ENCODE data around the gene DST. TPM values are rescaled to one million over a fixed set of nuclear protein-coding genes. Genes with fewer than 3 reads are reported as not detected.

The DST gene
- polyA plus RNA-seq, 6 donors from 2014 or later, result 0.24 TPM; not detected in 5

GRCh38 chr6:56474532-56474931 is 168.2 kb downstream of the DST start:
- Mint-ChIP-seq H3K4me1 (no peaks in the 10 kb centered on the region), H3K27ac (no peak overlapping the region), H3K9me3 (peaks cover 0 to 16% (median 4%) of the 10 kb centered on the region in 7 donors), H3K4me3 (no peak overlapping the region), H3K36me3 (no peaks in the 10 kb centered on the region), H3K27me3 (no peaks in the 10 kb centered on the region)
- DNase-seq (no peak), ATAC-seq (ENCODE audit: low read depth in 2 of 2) (no peak)

DNA sequence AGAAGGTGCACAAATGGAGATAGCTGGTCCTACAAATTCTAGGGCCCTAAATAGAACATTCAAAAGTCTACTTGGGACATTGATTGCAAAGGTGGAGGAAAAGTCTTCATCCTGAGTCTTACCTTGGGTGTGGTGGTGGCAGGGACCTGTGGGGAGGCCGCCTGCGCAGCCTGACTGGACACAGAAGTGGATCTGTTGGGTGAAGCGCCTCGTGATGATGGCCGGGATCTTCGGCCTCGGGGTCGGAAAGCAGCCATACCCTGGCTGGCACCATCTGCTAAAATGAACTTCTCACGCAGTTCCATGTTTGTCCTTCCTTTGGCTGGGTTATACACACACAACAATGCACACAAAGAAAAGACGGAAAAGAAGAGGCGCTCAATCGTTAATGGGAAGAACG is 179.2 kb downstream of the DST start:
- H3K36me3 Mint-ChIP-seq, result no peaks in the 10 kb centered on the region

GRCh38 chr6:56459030-56459805 is 183.5 kb downstream of the DST start:
- no peak for ATAC-seq (ENCODE audit: low read depth in 2 of 2)

More for the DNA sequence above, 179.2 kb downstream of the DST start:
- Mint-ChIP-seq H3K27me3 (no peaks in the 10 kb centered on the region), H3K4me3 (no peak overlapping the region), H3K4me1 (no peaks in the 10 kb centered on the region), H3K27ac (no peak overlapping the region), H3K9me3 (no peaks in the 10 kb centered on the region)
- DNase-seq (no peak), ATAC-seq (ENCODE audit: low read depth in 2 of 2) (no peak)

GRCh38 chr6:56458324-56458884 is 184.3 kb downstream of the DST start:
- no peaks in the 10 kb centered on the region for H3K4me1 Mint-ChIP-seq
- H3K27ac Mint-ChIP-seq, result no peak overlapping the region
- no peaks in the 10 kb centered on the region for H3K9me3 Mint-ChIP-seq
- ATAC-seq (ENCODE audit: low read depth in 2 of 2) (no peak), DNase-seq (no peak)
- H3K27me3 Mint-ChIP-seq, result no peaks in the 10 kb centered on the region
- H3K4me3 Mint-ChIP-seq, result no peak overlapping the region
- no peaks in the 10 kb centered on the region for H3K36me3 Mint-ChIP-seq

More at GRCh38 chr6:56459030-56459805, 183.5 kb downstream of the DST start:
- DNase-seq, result no peak
- Mint-ChIP-seq H3K4me3 (peak overlapping the region in 1 of 8 donors; percentile 31), H3K27me3 (no peaks in the 10 kb centered on the region), H3K4me1 (no peaks in the 10 kb centered on the region), H3K9me3 (no peaks in the 10 kb centered on the region), H3K36me3 (no peaks in the 10 kb centered on the region), H3K27ac (no peak overlapping the region)

DNA sequence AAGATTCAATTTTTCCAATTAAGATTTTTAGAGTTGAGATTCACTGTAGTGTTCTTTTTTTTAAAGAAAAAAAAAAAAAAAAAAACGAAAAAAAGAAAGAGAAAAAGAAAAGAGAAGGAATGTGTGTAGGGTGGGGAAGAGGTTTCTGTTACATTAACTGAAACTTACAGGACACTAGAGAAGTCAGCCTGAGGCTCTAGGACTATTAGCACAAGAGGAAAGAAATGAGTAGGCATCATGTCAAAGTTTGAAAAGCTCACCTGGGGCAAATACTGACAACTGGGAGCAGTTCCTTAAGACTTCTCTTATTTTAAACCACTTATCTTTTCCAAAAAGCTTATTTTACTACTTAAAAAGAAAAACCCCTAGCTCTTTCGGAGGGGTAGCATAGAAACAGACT is 185.9 kb downstream of the DST start:
- DNase-seq (no peak), ATAC-seq (ENCODE audit: low read depth in 2 of 2) (no peak)
- H3K36me3 Mint-ChIP-seq, result no peaks in the 10 kb centered on the region
- no peak overlapping the region for H3K27ac Mint-ChIP-seq
- H3K9me3 Mint-ChIP-seq, result no peaks in the 10 kb centered on the region
- no peaks in the 10 kb centered on the region for H3K27me3 Mint-ChIP-seq
- H3K4me1 Mint-ChIP-seq, result no peaks in the 10 kb centered on the region
- H3K4me3 Mint-ChIP-seq, result no peak overlapping the region

DNA sequence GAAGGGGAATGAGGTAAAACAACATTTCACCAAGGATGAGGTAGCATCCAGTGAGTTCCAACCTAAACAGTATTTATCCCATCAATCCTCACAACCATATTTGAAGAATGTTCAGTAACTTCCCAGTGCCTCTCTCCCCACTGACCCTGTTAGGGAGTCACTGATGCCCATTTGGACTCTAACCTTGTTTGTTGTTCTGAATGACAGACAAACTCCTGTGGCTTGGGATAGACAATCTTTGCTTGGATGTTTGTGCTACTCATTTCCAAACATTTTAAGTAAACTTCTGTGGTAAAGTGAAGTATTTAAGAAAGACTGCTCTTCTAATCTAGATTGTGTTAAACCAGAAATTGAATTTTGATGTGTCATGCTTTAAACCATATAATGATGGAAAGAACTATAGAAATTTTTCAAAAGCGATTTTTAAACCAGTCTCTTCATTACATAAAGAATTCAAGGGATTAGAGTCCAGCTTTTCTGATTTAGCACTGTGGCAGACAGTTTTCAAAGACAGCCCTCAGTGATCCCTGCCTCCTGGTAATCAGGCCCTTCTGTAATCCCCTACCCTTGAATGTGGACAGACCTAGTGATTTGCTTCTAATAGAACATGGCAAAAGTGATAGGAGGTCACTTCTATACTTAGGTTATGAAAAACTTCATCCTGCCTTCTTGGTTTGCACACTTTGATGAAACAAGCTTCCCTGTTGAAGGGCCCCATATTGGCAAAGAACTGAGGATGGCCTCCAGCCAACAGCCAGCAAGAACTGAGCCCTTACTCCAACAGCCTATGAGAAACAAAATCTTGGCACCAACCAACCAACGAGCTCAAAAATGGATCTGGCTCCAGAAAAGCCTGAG is 191.6 kb downstream of the DST start:
- H3K27ac Mint-ChIP-seq, result no peak overlapping the region
- H3K9me3 Mint-ChIP-seq, result no peaks in the 10 kb centered on the region
- no peak for ATAC-seq (ENCODE audit: low read depth in 2 of 2)
- H3K27me3 Mint-ChIP-seq, result no peaks in the 10 kb centered on the region
- no peak overlapping the region for H3K4me3 Mint-ChIP-seq
- DNase-seq, result no peak
- H3K36me3 Mint-ChIP-seq, result no peaks in the 10 kb centered on the region
- no peaks in the 10 kb centered on the region for H3K4me1 Mint-ChIP-seq

GRCh38 chr6:56450376-56450775 is 192.3 kb downstream of the DST start:
- H3K27me3 Mint-ChIP-seq, result no peaks in the 10 kb centered on the region
- no peaks in the 10 kb centered on the region for H3K36me3 Mint-ChIP-seq
- ATAC-seq (ENCODE audit: low read depth in 2 of 2) (no peak), DNase-seq (no peak)
- no peaks in the 10 kb centered on the region for H3K9me3 Mint-ChIP-seq
- no peaks in the 10 kb centered on the region for H3K4me1 Mint-ChIP-seq
- H3K4me3 Mint-ChIP-seq, result no peak overlapping the region
- no peak overlapping the region for H3K27ac Mint-ChIP-seq

GRCh38 chr6:56448046-56448445 is 194.6 kb downstream of the DST start:
- no peaks in the 10 kb centered on the region for H3K4me1 Mint-ChIP-seq
- no peaks in the 10 kb centered on the region for H3K36me3 Mint-ChIP-seq
- no peak overlapping the region for H3K4me3 Mint-ChIP-seq
- no peak for DNase-seq
- peaks cover 0 to 7% (median 0%) of the 10 kb centered on the region in 7 donors for H3K9me3 Mint-ChIP-seq
- ATAC-seq (ENCODE audit: low read depth in 2 of 2), result no peak
- no peaks in the 10 kb centered on the region for H3K27me3 Mint-ChIP-seq
- H3K27ac Mint-ChIP-seq, result no peak overlapping the region

GRCh38 chr6:56445818-56446217 is 196.9 kb downstream of the DST start:
- no peak overlapping the region for H3K27ac Mint-ChIP-seq
- peaks cover 0 to 7% (median 0%) of the 10 kb centered on the region in 7 donors for H3K9me3 Mint-ChIP-seq
- no peak overlapping the region for H3K4me3 Mint-ChIP-seq
- H3K36me3 Mint-ChIP-seq, result no peaks in the 10 kb centered on the region
- ATAC-seq (ENCODE audit: low read depth in 2 of 2), result no peak
- no peaks in the 10 kb centered on the region for H3K4me1 Mint-ChIP-seq
- no peaks in the 10 kb centered on the region for H3K27me3 Mint-ChIP-seq
- no peak for DNase-seq

- Mint-ChIP-seq H3K27ac (no peak overlapping the region), H3K4me1 (no peaks in the 10 kb centered on the region), H3K9me3 (peaks cover 0 to 8% (median 2%) of the 10 kb centered on the region in 7 donors), H3K4me3 (no peak overlapping the region), H3K36me3 (no peaks in the 10 kb centered on the region), H3K27me3 (no peaks in the 10 kb centered on the region)
- ATAC-seq (ENCODE audit: low read depth in 2 of 2), result no peak
- no peak for DNase-seq
Observed at GRCh38 chr6:56444855-56445254, 197.8 kb downstream of the DST start.

GRCh38 chr6:56440551-56440981 is 202.1 kb downstream of the DST start:
- H3K4me1 Mint-ChIP-seq, result no peaks in the 10 kb centered on the region
- H3K4me3 Mint-ChIP-seq, result no peak overlapping the region
- H3K36me3 Mint-ChIP-seq, result no peaks in the 10 kb centered on the region
- H3K9me3 Mint-ChIP-seq, result peaks cover 0 to 17% (median 5%) of the 10 kb centered on the region in 7 donors
- ATAC-seq (ENCODE audit: low read depth in 2 of 2) (no peak), DNase-seq (no peak)
- H3K27me3 Mint-ChIP-seq, result peaks cover 0 to 11% (median 7%) of the 10 kb centered on the region in 3 donors
- no peak overlapping the region for H3K27ac Mint-ChIP-seq

DNA sequence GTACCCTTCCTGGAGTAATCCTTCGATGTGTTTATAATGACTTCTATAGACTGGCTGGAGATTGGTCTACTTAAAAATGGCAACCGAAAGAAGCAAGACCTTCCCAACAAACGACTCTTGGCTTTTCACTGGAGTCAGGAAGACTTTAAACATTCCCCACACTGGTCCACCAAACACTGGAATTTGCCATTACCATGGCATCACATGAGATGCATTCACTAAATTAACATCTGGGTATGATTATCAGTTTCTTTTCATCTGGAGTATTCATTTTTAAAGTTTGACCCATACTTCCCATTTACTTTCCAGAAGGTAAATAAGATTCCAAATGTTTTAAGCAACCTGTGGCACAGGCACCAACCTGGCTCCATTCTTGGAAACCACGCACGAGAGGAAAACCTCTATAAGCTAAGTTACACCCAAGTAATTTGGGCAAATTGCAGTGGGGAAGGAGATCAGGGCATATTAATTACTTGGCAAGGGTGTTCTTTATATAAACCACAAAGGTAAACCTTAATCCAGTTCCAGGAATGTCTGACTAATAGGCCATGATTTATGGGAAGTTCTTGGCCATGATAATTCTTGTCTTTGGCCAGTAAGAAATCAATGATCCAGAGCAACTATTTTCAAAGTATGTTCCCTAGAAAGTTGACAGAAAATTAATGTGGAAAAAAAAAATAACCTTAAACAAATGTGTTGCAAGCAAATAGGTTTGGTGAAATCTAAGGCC is 205.4 kb downstream of the DST start:
- no peaks in the 10 kb centered on the region for H3K4me1 Mint-ChIP-seq
- ATAC-seq (ENCODE audit: low read depth in 2 of 2) (no peak), DNase-seq (no peak)
- no peaks in the 10 kb centered on the region for H3K36me3 Mint-ChIP-seq
- H3K9me3 Mint-ChIP-seq, result peaks cover 0 to 17% (median 5%) of the 10 kb centered on the region in 7 donors
- H3K27me3 Mint-ChIP-seq, result peaks cover 0 to 11% (median 9%) of the 10 kb centered on the region in 3 donors
- H3K27ac Mint-ChIP-seq, result peak overlapping the region in 1 of 6 donors; percentile 6
- no peak overlapping the region for H3K4me3 Mint-ChIP-seq

GRCh38 chr6:56435754-56436153 is 206.9 kb downstream of the DST start:
- no peaks in the 10 kb centered on the region for H3K36me3 Mint-ChIP-seq
- no peak overlapping the region for H3K4me3 Mint-ChIP-seq
- DNase-seq, result no peak
- peaks cover 0 to 11% (median 9%) of the 10 kb centered on the region in 3 donors for H3K27me3 Mint-ChIP-seq
- peaks cover 0 to 17% (median 5%) of the 10 kb centered on the region in 7 donors for H3K9me3 Mint-ChIP-seq
- ATAC-seq (ENCODE audit: low read depth in 2 of 2), result no peak
- no peaks in the 10 kb centered on the region for H3K4me1 Mint-ChIP-seq
- no peak overlapping the region for H3K27ac Mint-ChIP-seq
